Ureter (tissue), 1 donor: ENCODE measurements around the gene CACTIN. TPM values are rescaled to one million over a fixed set of nuclear protein-coding genes. Genes with fewer than 3 reads are reported as not detected.
"Not testable (repeated sequence)": the region's sequence is repeated elsewhere in the genome, so short reads cannot be mapped to it uniquely, and the experiment has no call there.

ENCODE experiments used
- DNase-seq: peaks from one replicate; pipeline ENCODE4 v3.0.0-alpha.2; 2020; ENCODE audit warnings: low spot score
- total RNA-seq: library from RNA; stranded (reverse); gene quantifications from one replicate; pipeline ENCODE4 v1.2.4, GENCODE V29; 2023
- donor health status: DM: yes; HTN: yes; CAD: no.

The CACTIN gene
- total RNA-seq, 1 donor from 2014 or later: 31.0 TPM

- DNase-seq: no peak
These were observed 35.5 kb downstream of the CACTIN start for GRCh38 chr19:3590991-3591659.

DNA sequence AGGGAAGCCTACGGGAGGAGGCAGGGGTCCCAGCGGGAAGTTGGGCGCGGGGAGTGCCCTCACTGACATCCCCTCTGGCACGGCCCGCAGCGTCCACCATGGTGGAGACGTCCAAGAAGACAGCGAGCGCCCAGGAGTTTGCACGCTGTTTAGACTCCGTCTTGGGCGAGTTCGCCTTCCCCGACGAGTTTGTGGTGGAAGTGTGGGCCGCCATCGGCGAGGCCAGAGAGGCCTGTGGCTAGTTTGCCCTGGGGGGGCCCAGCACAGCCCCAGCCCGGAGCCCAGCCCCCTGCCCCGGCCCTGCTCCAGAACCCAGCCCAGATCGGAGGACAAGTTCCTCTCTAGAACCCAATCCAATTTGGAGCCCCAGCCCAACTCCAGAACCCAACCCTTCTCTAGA lies 36.6 kb downstream of the CACTIN start:
- no peak for DNase-seq

DNA sequence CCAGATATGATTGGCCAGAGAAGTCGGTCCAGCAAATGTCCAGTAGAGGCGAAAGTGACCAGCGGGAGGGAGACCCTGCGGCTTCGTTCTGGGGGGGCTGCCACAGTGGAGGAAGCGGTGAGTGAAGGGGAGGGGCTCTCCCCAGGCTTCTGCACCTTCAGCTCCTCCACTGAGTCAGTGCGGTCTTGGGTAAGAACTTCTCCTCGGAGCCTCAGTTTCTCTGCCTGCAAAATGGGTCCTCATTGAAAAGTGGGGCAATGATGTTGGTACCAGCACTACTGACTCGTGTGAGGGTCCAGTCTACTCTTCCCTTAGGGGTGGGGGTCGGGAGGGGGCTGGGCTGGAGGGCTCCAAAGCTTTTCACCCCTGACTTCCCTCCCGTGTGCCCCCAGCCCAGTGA lies 37.2 kb downstream of the CACTIN start:
- DNase-seq: no peak

DNA sequence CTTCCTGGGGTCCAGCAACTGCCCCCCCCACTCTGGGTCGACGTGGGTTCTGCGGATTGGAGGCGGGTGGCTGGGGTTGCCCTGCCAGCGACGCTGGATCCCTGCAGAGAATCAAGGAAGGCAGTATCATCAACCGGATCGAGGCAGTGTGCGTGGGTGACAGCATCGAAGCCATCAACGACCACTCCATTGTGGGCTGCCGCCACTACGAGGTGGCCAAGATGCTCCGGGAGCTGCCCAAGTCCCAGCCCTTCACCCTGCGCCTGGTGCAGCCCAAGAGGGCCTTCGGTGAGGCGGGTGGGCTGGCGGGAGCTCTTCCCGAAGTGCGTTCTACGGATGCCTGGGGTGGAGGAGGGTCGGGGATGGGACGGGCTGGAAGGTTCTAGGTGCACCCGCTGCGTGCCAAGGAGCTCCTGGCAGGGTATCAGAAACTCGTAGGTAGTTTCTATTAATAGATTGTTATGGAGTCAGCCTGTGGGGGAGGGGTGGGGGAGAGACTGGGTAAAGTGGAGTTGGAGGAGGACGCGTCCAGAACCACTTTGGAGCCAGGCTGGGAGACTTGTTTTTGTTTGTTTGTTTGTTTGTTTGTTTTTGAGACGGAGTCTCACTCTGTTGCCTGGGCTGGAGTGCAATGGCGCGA lies 39.8 kb downstream of the CACTIN start:
- DNase-seq: no peak

GRCh38 chr19:3586127-3586626 lies 40.4 kb downstream of the CACTIN start:
- DNase-seq: no peak

DNA sequence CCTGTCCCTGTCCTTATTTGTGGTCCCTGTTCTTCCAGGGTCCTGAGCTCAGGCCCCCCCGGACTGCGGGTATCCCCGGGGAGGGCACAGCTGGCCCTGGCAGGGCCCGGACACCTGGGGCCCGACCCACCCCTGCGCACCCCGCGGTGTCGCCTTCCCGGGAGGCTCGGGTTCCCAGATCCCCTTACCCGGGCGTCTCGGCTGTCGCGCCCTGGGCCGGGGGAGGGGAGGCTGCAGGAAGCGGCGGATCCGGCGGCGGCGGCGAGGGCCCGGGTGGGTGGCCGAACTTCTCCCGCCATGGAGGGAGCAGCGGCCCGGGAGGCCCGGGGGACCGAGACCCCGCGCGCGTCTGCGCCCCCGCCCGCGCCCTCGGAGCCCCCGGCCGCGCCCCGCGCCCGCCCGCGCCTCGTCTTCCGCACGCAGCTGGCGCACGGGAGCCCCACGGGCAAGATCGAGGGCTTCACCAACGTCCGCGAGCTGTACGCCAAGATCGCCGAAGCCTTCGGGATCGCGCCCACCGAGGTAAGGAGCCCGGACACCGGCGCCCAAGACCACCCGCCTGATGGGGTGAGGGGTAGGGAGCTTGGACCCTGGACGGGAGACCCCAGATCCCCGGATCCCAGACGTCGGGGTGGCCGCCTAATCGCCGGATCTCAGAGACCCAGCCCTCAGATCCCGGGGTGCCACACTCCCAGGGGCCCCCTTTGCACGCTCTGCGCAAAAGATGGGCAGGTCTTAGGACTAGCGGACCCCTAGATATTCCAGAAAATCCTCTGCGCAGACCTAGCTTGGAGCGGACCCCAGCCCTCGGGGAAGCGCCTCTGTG lies 41.1 kb downstream of the CACTIN start, which contains the start of gene GIPC3:
Gene GIPC3, plus strand, starts transcription at position 178 of the 826 bp plus-strand sequence. Its CDS starts 120 bp downstream, at position 298.
- no peak for DNase-seq

GRCh38 chr19:3584036-3584802 lies 42.4 kb downstream of the CACTIN start:
- not testable (repeated sequence) for DNase-seq

DNA sequence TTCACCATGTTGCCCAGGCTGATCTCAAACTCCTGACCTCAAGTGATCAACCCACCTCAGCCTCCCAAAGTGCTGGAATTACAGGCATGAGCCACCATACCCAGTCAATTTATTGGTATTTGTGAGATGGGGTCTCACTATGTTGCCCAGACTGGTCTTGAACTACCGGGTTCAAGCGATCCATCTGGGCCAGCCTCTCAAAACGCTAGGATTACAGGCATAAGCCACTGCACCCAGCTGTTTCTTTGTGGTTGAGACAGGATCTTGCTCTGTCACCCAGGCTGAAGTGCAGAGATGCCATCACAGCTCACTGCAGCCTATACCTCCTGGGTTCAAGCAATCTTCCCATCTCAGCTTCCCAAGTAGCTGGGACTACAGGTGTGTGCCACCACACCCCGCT lies 44.8 kb downstream of the CACTIN start:
- DNase-seq: not testable (repeated sequence)

DNA sequence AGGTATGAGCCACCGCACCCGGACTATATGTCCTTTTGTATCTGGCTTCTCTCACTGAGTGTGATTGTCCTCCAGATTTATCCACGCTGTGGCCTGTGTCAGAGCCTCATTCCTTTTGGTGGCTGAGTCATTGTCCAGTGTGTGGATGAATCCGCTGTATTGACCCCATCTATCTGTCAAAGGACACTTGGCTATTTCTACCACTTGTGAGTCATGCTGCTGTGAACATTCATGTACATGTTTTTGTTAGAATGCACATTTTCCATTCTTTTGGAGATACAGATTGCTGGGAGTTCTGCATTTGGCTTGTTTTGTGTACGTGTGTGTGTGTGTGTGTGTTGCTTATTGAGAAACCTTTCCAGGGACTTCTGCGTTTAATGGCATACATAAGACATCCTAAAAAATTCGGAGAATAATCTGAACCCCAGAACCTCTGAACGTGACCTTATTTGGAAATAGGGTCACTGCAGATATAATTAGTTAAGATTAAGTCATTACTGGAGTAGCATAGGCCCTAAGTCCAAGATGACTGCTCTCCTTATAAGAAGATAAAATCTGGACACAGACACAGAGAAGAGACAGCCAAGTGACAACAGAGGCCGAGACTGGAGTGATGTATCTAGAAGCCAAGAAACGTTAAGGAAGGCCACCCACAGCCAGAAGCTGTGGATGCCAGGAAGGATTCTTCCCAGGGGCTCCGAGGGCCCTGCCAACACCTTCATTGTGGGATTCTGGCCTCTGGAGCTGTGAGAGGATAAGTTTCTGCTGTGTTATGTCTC lies 46.2 kb downstream of the CACTIN start:
- DNase-seq: no peak

DNA sequence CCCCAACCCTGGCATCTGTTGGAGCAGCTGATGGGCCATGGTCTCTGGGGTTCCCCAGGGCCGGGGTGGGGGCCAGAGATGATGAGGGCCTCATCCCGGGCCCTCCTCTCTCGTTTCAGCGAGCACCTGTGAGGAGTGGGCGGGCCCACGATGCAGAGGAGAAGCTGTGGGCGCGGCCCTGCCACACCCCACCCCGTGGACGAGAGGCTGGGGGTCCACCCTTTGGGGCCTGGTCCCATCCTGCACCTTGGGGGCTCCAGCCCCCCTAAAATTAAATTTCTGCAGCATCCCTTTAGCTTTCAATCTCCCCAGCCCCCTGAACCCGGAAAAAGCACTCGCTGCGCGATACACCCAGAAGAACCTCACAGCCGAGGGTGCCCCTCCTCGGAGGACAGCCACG lies 48.2 kb downstream of the CACTIN start:
- DNase-seq: no peak

DNA sequence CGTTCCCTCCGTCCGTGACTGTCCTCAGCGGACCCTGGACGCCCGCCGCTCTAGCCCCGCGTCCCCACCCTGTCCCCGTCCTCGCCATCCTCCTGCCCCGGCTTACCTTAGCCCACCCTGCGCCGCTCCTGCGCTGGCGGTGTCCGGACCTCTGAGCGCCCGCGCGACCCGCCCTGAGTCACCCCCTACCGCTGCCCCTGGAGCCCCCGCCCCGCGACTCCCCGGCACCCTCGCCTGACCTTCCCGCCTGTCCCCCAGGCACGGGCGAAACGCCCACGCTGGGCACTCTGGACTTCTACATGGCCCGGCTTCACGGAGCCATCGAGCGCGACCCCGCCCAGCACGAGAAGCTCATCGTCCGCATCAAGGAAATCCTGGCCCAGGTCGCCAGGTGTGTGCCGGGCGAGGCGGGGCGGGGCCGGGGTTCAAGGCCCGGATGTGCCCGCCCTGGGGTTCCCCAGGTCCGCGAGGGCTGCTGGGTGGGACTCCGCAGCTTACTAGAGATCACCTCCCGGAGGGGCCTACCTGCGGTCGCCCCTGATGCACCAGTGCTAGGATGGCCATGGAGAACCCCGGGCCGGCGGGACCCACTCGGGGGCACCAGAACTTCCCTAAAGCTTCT lies 48.8 kb downstream of the CACTIN start:
- DNase-seq: no peak

DNA sequence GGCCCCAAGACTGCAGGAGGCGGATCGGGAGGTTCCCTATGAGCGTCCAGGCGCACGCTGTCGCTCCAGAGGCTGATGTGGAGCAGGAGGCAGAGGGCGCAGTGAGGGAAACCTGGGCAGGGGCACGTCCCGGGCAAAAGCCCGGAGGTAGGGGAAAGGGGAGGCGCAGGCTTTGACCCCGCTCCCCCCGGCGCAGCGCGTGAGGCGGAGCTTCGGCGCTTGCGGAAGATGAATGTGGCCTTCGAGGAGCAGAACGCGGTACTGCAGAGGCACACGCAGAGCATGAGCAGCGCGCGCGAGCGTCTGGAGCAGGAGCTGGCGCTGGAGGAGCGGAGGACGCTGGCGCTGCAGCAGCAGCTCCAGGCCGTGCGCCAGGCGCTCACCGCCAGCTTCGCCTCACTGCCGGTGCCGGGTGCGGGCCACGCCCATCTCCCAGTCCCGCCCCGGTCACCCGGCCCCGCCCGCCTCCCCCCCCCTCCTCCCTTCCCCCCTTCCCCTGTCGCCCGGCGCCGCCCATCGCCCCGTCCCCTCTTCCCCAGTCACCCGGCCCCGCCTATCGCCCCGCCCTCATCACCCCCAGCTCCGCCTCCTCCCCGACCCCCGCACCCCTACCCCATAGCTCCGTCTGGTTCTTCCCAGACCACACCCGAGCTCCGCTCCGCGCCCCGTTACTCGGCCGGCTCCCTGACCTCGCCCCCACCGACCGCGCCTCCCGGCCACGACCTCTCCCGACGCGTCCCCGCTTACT lies 49.7 kb downstream of the CACTIN start:
- DNase-seq: no peak

- DNase-seq: no peak
These were observed 50.5 kb downstream of the CACTIN start for GRCh38 chr19:3575949-3576673.

- no peak for DNase-seq
These were observed 51.3 kb downstream of the CACTIN start for GRCh38 chr19:3575260-3575741.

DNA sequence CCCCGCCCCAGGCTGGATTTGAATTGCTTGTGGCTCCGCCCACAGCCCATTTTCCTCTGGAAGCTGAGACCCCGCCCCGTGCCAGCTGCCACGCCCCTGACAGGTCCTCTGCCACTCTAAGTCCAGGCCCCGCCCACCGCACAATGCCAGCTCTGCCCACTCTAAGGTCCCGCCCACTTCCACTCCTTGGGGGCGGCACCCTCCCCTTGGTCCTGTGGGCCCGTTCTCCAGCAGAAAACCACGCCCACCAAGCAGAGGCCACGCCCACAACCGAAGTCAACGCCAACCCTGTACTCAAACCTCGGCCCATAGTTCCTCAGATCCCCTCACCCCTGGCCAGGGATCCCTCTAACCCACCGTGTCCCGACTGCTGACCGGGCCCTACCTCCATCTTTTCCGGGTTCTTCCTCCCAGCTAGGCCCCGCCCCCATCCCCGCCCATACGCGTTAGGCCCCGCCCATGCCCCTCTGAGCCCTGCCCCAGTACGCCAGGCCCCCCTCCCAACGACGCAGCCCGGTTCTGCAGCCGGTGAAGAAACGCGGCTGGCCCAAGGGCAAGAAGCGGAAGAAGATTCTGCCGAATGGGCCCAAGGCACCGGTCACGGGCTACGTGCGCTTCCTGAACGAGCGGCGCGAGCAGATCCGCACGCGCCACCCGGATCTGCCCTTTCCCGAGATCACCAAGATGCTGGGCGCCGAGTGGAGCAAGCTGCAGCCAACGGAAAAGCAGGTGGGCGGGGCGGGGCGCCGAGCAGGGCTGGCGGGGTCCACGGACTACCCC lies 52.5 kb downstream of the CACTIN start:
- peak; percentile 88 for DNase-seq

- DNase-seq: no peak
These were observed 53.3 kb downstream of the CACTIN start for GRCh38 chr19:3573162-3573857.

GRCh38 chr19:3572855-3573161 lies 53.8 kb downstream of the CACTIN start, which contains the start of gene HMG20B:
TSS of gene HMG20B (plus strand) at chr19:3572944. CDS start at chr19:3573310, 366 bp downstream.
- no peak for DNase-seq
